Measurements from ENCODE around the gene UQCRC1.

The UQCRC1 gene

GRCh38 chr3:48633743-48634142 is 24.3 kb upstream of the UQCRC1 start:
- TF ChIP-seq RAD21 (IDR thresholded peaks at IDR 0.05; ENCODE audit: low read depth) (no peak), TAF1 (IDR thresholded peaks at IDR 0.05; ENCODE audit: low read depth) (no peak), EGR1 (IDR thresholded peaks at IDR 0.05) (no peak), EP300 (IDR thresholded peaks at IDR 0.05; ENCODE audit: borderline replicate concordance) (no peak), MAX (IDR thresholded peaks at IDR 0.05) (no peak), NFIC (IDR thresholded peaks at IDR 0.05) (no peak), YY1 (IDR thresholded peaks at IDR 0.05; ENCODE audit: low read depth) (no peak), CREB1 (IDR thresholded peaks at IDR 0.05; ENCODE audit: low read depth) (no peak), TEAD4 (IDR thresholded peaks at IDR 0.05) (no peak), CEBPB (IDR thresholded peaks at IDR 0.05) (no peak), FOXM1 (IDR thresholded peaks at IDR 0.05; ENCODE audit: borderline replicate concordance, low read depth) (no peak), REST (IDR thresholded peaks at IDR 0.05; ENCODE audit: low read depth) (no peak)

- no peak for TF ChIP-seq EP300 (IDR thresholded peaks at IDR 0.05; ENCODE audit: borderline replicate concordance)
- no peak for TF ChIP-seq MAX (IDR thresholded peaks at IDR 0.05)
- no peak for TF ChIP-seq TEAD4 (IDR thresholded peaks at IDR 0.05)
- TF ChIP-seq TAF1 (IDR thresholded peaks at IDR 0.05; ENCODE audit: low read depth) = no peak
- no peak for TF ChIP-seq RAD21 (IDR thresholded peaks at IDR 0.05; ENCODE audit: low read depth)
- TF ChIP-seq USF1 (IDR thresholded peaks at IDR 0.05) = no peak
- TF ChIP-seq TCF12 (IDR thresholded peaks at IDR 0.05; ENCODE audit: low read depth) = no peak
- no peak for TF ChIP-seq EGR1 (IDR thresholded peaks at IDR 0.05)
Observed at GRCh38 chr3:48633256-48633655, 23.8 kb upstream of the UQCRC1 start.

- TF ChIP-seq TEAD4 (IDR thresholded peaks at IDR 0.05) (no peak), TAF1 (IDR thresholded peaks at IDR 0.05; ENCODE audit: low read depth) (no peak), USF1 (IDR thresholded peaks at IDR 0.05) (no peak), ZBTB7A (IDR thresholded peaks at IDR 0.05; ENCODE audit: low read depth) (no peak), REST (IDR thresholded peaks at IDR 0.05; ENCODE audit: low read depth) (no peak), EP300 (IDR thresholded peaks at IDR 0.05; ENCODE audit: borderline replicate concordance) (no peak), FOXM1 (IDR thresholded peaks at IDR 0.05; ENCODE audit: borderline replicate concordance, low read depth) (no peak), YY1 (IDR thresholded peaks at IDR 0.05; ENCODE audit: low read depth) (no peak), EGR1 (IDR thresholded peaks at IDR 0.05) (no peak), MAX (IDR thresholded peaks at IDR 0.05) (no peak), RAD21 (IDR thresholded peaks at IDR 0.05; ENCODE audit: low read depth) (no peak), CREB1 (IDR thresholded peaks at IDR 0.05; ENCODE audit: low read depth) (no peak), TCF12 (IDR thresholded peaks at IDR 0.05; ENCODE audit: low read depth) (no peak), CEBPB (IDR thresholded peaks at IDR 0.05) (no peak), NFIC (IDR thresholded peaks at IDR 0.05) (no peak)
Observed at GRCh38 chr3:48631516-48632448, 22.3 kb upstream of the UQCRC1 start.

- no peak for TF ChIP-seq TCF12 (IDR thresholded peaks at IDR 0.05; ENCODE audit: low read depth)
- no peak for TF ChIP-seq CEBPB (IDR thresholded peaks at IDR 0.05)
- no peak for TF ChIP-seq CREB1 (IDR thresholded peaks at IDR 0.05; ENCODE audit: low read depth)
- no peak for TF ChIP-seq TEAD4 (IDR thresholded peaks at IDR 0.05)
- no peak for TF ChIP-seq EP300 (IDR thresholded peaks at IDR 0.05; ENCODE audit: borderline replicate concordance)
- TF ChIP-seq FOXM1 (IDR thresholded peaks at IDR 0.05; ENCODE audit: borderline replicate concordance, low read depth) = no peak
- no peak for TF ChIP-seq TAF1 (IDR thresholded peaks at IDR 0.05; ENCODE audit: low read depth)
- no peak for TF ChIP-seq NFIC (IDR thresholded peaks at IDR 0.05)
Observed at GRCh38 chr3:48630833-48631232, 21.4 kb upstream of the UQCRC1 start.

GRCh38 chr3:48630407-48630806 is 21.0 kb upstream of the UQCRC1 start:
- TF ChIP-seq TCF12 (IDR thresholded peaks at IDR 0.05; ENCODE audit: low read depth) (no peak), RAD21 (IDR thresholded peaks at IDR 0.05; ENCODE audit: low read depth) (no peak), TAF1 (IDR thresholded peaks at IDR 0.05; ENCODE audit: low read depth) (no peak)

Measured in Ishikawa (cell line).